Heart left ventricle (tissue), 16 donors: ENCODE results near the gene KIF18A. TPM values are rescaled to one million over a fixed set of nuclear protein-coding genes. Genes with fewer than 3 reads are reported as not detected.

Experiments used
- ATAC-seq, 4 donors: fragments of 200-7000 bp; cut with Tn5 transposase; one replicate each; pipeline ENCODE4 v1.9.1; 2020 to 2022; ENCODE audit warnings: moderate library complexity in 4 of 4, mild to moderate bottlenecking in 3 of 4, moderate number of reproducible peaks in 1 of 4
- DNase-seq, 5 donors: peaks; one replicate each; pipeline ENCODE4 v3.0.0-alpha.2; 2020
- H3K27ac ChIP-seq, 12 donors: fragments of 200-600 bp; sonication (generic) in 4 of 12; one replicate each; pipeline versions ENCODE4 v1.5.0 to v1.8.0; 2016 to 2022; ENCODE audit warnings: mild to moderate bottlenecking in 2 of 12
- H3K27me3 ChIP-seq, 9 donors: fragments of 200-600 bp; sonication (generic) in 2 of 9; one replicate each; pipeline versions ENCODE4 v1.5.1 to v1.8.0; 2016 to 2022; ENCODE audit warnings: mild to moderate bottlenecking in 3 of 9
- H3K36me3 ChIP-seq, 9 donors: fragments of 200-600 bp; sonication (generic) in 2 of 9; one replicate each; pipeline versions ENCODE4 v1.5.0 to v1.8.0; 2018 to 2022; ENCODE audit warnings: mild to moderate bottlenecking in 2 of 9
- H3K4me1 ChIP-seq, 12 donors: fragments of 200-600 bp; sonication (generic) in 4 of 12; one replicate each; pipeline versions ENCODE4 v1.5.0 to v1.8.0; 2016 to 2022; ENCODE audit warnings: mild to moderate bottlenecking in 3 of 12
- H3K4me3 ChIP-seq, 12 donors: fragments of 200-600 bp; sonication (generic) in 4 of 12; one replicate each; pipeline versions ENCODE4 v1.5.0 to v1.8.0; 2017 to 2022; ENCODE audit warnings: mild to moderate bottlenecking in 9 of 12, moderate library complexity in 4 of 12
- H3K9me3 ChIP-seq, 12 donors: fragments of 200-600 bp; sonication (generic) in 4 of 12; one replicate each; pipeline versions ENCODE4 v1.5.0 to v1.8.0; 2016 to 2022; ENCODE audit warnings: mild to moderate bottlenecking in 1 of 12
- POLR2A ChIP-seq, 2 donors: fragments of 450-650 bp; IDR thresholded peaks; one replicate each; pipeline ENCODE4 v1.6.1; 2017; ENCODE audit warnings: antibody characterized with exemption in 2 of 2, mild to moderate bottlenecking in 2 of 2, moderate library complexity in 2 of 2
- WGBS, 4 donors: extraction: QIAGEN DNeasy Blood & Tissue Kit in 2 of 4; methylation state at CpG; one replicate each; pipeline versions ENCODE4 v1.1.5 to v1.1.7; 2013 to 2018; 5-methylcytosine and 5-hydroxymethylcytosine counted together
- intact Hi-C, 10 donors: fragments of 100-400 bp; cut with DNase I; formaldehyde crosslinking; loops; one replicate each; pipeline versions ENCODE4 v1.11.1 to v1.14.2; 2022
- polyA plus RNA-seq, 2 donors: library from polyadenylated mRNA; stranded (reverse); fragments of 200-250 nt; gene quantifications; one replicate each; pipeline ENCODE4 v1.2.3, GENCODE V29; 2013
- total RNA-seq, 9 donors: library from RNA; depleted of rRNA in 2 of 9; stranded (reverse); fragments of >200 nt in 2 of 9; fragmentation: NEBNext Ultra II Directional in 3 of 9; extraction: Animal tissue kit (Norgen Biotek cat#: 25700) in 3 of 9; gene quantifications; one replicate each; pipeline versions ENCODE4 v1.1.0 to v1.2.4, GENCODE V29; 2016 to 2023
- TF ChIP-seq, protein P1 (sequence below), 12 donors: fragments of 200-600 bp; sonication (generic) in 4 of 12; IDR thresholded peaks; one replicate each; pipeline versions ENCODE4 v1.5.0 to v1.8.0; 2018 to 2022; ENCODE audit warnings: antibody characterized with exemption in 12 of 12, mild to moderate bottlenecking in 5 of 12
- donor health status: ischemic (EF 13 %, LVEDD 7.1; RV severe dilation, severe dysfunction).
- donor health status: healthy with polysubstance abuse.
- donor health status: DM: no; HTN: yes; CAD: no.
- donor health status: DM: no; HTN: no; CAD: no.
- donor health status: ischemic (EF 25% LVEDD 6.9; RV normal size, moderate dysfunction).
- donor health status: ischemic (EF 25% LVEDD 5.7; RV mildly dilated, moderate dysfunction).
- donor health status: healthy.
- donor health status: DM: yes; HTN: yes; CAD: no.
- donor health status: ischemic (EF 35%, LVEDD 5.7; RV mildly dilated, moderate dysfunction).
- donor health status: nonischemic (EF 11% LVEDD 7.7; RV severe dilation, severe dysfunction).
- donor health status: DM: yes; HTN: yes; CAD: no.
- donor health status: PGD.
- donor health status: ischemic (EF 29% LVEDD 5.4; RV normal size, mild dysfunction).
- donor health status: nonischemic (EF 23%, LVEDD 6.1; RV moderate dilation, normal function).

KIF18A gene
- total and polyA plus RNA-seq, 11 donors: 0.10 to 1.7 (median 0.27) TPM; not detected in 4

DNA sequence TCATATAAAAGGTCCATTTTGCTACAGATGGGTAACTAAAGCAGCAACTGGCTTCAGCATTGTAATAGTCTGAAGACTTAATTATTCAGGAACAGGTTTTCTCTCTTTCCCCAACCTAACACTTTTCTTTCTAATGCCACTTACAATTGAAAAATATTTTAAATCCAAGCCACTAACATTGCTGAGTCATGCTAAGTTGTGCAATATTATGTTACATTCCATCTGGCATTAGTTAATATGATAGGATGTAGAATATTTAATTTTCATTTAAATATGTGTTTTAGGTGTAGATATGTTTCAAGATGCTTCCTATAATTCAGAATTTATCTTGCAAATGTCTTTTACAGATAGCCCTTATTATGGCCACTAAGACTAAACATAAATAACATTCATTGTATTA is 98.6 kb downstream of the KIF18A start:
- no peak for DNase-seq
- H3K27ac ChIP-seq: no peak overlapping the region
- ATAC-seq: no peak
- H3K4me3 ChIP-seq: no peak overlapping the region
- H3K9me3 ChIP-seq: peaks cover 0 to 9% (median 0%) of the 10 kb centered on the region in 12 donors
- TF ChIP-seq, protein P1, sequence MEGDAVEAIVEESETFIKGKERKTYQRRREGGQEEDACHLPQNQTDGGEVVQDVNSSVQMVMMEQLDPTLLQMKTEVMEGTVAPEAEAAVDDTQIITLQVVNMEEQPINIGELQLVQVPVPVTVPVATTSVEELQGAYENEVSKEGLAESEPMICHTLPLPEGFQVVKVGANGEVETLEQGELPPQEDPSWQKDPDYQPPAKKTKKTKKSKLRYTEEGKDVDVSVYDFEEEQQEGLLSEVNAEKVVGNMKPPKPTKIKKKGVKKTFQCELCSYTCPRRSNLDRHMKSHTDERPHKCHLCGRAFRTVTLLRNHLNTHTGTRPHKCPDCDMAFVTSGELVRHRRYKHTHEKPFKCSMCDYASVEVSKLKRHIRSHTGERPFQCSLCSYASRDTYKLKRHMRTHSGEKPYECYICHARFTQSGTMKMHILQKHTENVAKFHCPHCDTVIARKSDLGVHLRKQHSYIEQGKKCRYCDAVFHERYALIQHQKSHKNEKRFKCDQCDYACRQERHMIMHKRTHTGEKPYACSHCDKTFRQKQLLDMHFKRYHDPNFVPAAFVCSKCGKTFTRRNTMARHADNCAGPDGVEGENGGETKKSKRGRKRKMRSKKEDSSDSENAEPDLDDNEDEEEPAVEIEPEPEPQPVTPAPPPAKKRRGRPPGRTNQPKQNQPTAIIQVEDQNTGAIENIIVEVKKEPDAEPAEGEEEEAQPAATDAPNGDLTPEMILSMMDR (IDR thresholded peaks at IDR 0.05): no peak
- TF ChIP-seq POLR2A (IDR thresholded peaks at IDR 0.05): no peak
- intact Hi-C loops: no loop called here
- H3K4me1 ChIP-seq: no peaks in the 10 kb centered on the region
- H3K36me3 ChIP-seq: no peaks in the 10 kb centered on the region
- no peaks in the 10 kb centered on the region for H3K27me3 ChIP-seq

DNA sequence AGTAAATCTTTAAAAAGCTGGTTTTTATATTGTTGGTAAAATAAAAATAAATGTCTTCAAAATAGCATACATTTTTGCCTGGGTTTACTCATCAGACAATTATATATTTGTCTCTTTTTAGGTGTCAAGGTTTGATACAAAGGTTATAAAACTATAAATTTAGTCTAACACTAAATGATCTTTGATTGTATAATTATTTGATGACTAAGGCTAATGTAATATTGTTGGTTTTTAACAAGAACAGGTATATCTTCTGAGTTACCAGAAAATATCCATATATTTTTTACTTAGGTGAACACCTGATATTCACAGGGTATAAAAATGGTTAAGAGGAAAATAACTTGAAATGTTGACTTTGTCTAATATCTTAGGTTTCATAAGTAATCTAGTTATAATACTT is 104.3 kb downstream of the KIF18A start:
- no peak overlapping the region for H3K4me3 ChIP-seq
- ATAC-seq (no peak), DNase-seq (no peak)
- H3K9me3 ChIP-seq: peaks cover 0 to 63% (median 24%) of the 10 kb centered on the region in 12 donors
- no peaks in the 10 kb centered on the region for H3K27me3 ChIP-seq
- no peaks in the 10 kb centered on the region for H3K36me3 ChIP-seq
- no peak overlapping the region for H3K27ac ChIP-seq
- intact Hi-C loops: no loop called here
- no peaks in the 10 kb centered on the region for H3K4me1 ChIP-seq
- TF ChIP-seq, protein P1 (IDR thresholded peaks at IDR 0.05): no peak
- TF ChIP-seq POLR2A (IDR thresholded peaks at IDR 0.05): no peak

DNA sequence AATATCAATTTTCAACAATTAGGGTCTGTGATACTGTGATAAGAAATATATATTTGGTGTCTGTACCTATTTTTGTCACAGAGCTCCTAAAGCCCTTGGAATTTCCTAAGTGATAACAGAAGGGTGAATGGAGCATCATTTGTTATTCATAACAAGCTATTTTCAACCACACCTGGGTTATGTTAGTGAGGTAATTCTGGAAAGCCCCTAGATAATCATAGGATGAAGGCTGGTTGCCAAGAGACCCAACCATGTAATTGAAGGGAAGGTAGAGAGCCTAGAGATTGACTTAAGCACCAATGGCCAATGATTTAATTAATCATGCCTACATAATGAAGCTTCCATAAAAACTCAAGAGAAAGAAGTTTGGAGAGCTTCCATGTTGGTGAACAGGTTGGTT is 109.4 kb downstream of the KIF18A start:
- peaks cover 0 to 51% (median 23%) of the 10 kb centered on the region in 12 donors for H3K9me3 ChIP-seq
- H3K27ac ChIP-seq: no peak overlapping the region
- DNase-seq (no peak), ATAC-seq (no peak)
- no peaks in the 10 kb centered on the region for H3K27me3 ChIP-seq
- H3K4me3 ChIP-seq: no peak overlapping the region
- H3K4me1 ChIP-seq: no peaks in the 10 kb centered on the region
- intact Hi-C loops: no loop called here
- TF ChIP-seq POLR2A (IDR thresholded peaks at IDR 0.05): no peak
- TF ChIP-seq, protein P1 (IDR thresholded peaks at IDR 0.05): no peak
- no peaks in the 10 kb centered on the region for H3K36me3 ChIP-seq

DNA sequence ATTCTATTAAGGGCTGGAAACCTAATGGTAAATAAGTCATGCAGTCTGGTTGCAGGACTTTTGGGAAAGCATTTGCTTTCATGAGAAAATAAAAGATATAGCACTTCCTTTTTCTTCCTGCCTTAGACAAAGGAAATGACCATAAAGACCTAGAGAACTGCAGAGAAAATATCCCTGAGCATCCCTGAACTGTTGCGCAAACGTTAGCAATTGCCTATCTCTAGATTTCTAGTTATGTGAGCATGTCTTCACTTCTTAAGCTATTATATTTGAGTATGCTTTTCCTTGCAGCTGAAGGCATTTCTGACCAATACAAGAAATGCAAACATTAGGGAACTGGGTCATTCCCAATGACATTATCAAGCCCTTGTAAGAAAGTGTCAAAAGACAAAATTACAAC is 110.6 kb downstream of the KIF18A start:
- no peak for ATAC-seq
- peaks cover 0 to 39% (median 17%) of the 10 kb centered on the region in 12 donors for H3K9me3 ChIP-seq
- no peaks in the 10 kb centered on the region for H3K4me1 ChIP-seq
- no peak overlapping the region for H3K4me3 ChIP-seq
- no peak overlapping the region for H3K27ac ChIP-seq
- H3K27me3 ChIP-seq: no peaks in the 10 kb centered on the region
- intact Hi-C loops: no loop called here
- DNase-seq: no peak
- no peaks in the 10 kb centered on the region for H3K36me3 ChIP-seq
- TF ChIP-seq, protein P1 (IDR thresholded peaks at IDR 0.05): no peak
- no peak for TF ChIP-seq POLR2A (IDR thresholded peaks at IDR 0.05)
- 75 to 82% (median 80%) methylated on average over 2 of the region's 2 CpGs for WGBS, 4 donors
